Epithelial cell of proximal tubule (primary cell): ENCODE measurements around the gene INSYN2B. TPM values are rescaled to one million over a fixed set of nuclear protein-coding genes. Genes with fewer than 3 reads are reported as not detected.

Experiments
- DNase-seq: peaks from one replicate; pipeline ENCODE4 v3.0.0-alpha.2; 2011; ENCODE audit warnings: low read depth
- H3K4me3 ChIP-seq: 2 replicates; pipeline ENCODE4 v1.5.1; 2011; ENCODE audit warnings: low read depth, mild to moderate bottlenecking, low read length
- total RNA-seq: library from RNA; depleted of rRNA; stranded (reverse); fragments of >200 nt; gene quantifications from 2 replicates; pipeline ENCODE4 v1.2.3, GENCODE V29; 2015
- TF ChIP-seq, protein P1 (sequence below): conservative IDR thresholded peaks from 2 replicates; pipeline ENCODE4 v1.5.1; 2012; ENCODE audit warnings: low read depth, mild to moderate bottlenecking, low read length

The INSYN2B gene
- total RNA-seq, 1 donor from 2014 or later, result 2.0 TPM

GRCh38 chr5:170010595-170010994 lies 30.3 kb upstream of the INSYN2B start:
- H3K4me3 ChIP-seq, result no peak overlapping the region
- DNase-seq, result no peak
- TF ChIP-seq, protein P1, sequence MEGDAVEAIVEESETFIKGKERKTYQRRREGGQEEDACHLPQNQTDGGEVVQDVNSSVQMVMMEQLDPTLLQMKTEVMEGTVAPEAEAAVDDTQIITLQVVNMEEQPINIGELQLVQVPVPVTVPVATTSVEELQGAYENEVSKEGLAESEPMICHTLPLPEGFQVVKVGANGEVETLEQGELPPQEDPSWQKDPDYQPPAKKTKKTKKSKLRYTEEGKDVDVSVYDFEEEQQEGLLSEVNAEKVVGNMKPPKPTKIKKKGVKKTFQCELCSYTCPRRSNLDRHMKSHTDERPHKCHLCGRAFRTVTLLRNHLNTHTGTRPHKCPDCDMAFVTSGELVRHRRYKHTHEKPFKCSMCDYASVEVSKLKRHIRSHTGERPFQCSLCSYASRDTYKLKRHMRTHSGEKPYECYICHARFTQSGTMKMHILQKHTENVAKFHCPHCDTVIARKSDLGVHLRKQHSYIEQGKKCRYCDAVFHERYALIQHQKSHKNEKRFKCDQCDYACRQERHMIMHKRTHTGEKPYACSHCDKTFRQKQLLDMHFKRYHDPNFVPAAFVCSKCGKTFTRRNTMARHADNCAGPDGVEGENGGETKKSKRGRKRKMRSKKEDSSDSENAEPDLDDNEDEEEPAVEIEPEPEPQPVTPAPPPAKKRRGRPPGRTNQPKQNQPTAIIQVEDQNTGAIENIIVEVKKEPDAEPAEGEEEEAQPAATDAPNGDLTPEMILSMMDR, result no peak

- TF ChIP-seq, protein P1, result no peak
- DNase-seq, result no peak
- H3K4me3 ChIP-seq, result no peak overlapping the region
Observed at GRCh38 chr5:170008376-170008775, 28.1 kb upstream of the INSYN2B start.

DNA sequence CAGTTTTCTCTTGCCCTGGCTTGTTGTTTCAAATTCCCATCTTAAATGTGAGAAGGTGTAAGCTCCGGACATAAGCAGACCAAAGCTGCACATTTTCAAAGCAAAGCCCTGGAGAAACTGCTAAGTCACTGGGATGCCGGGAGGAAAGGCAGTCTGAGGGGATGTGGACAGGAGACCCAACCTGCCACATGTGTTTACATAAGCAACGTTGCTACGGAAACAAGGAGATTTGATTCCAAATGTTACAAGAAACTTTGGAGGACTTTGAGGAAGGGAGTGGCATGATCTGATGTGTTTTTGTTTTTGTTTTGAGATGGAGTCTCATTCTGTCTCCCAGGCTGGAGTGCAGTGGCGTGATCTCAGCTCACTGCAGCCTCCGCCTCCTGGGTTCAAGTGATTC lies 25.7 kb upstream of the INSYN2B start:
- no peak overlapping the region for H3K4me3 ChIP-seq
- TF ChIP-seq, protein P1, result no peak
- DNase-seq, result no peak

GRCh38 chr5:170000155-170000554 lies 19.9 kb upstream of the INSYN2B start:
- TF ChIP-seq, protein P1, result no peak
- DNase-seq, result no peak
- H3K4me3 ChIP-seq, result no peak overlapping the region

GRCh38 chr5:169999621-170000020 lies 19.3 kb upstream of the INSYN2B start:
- no peak for DNase-seq
- no peak overlapping the region for H3K4me3 ChIP-seq
- TF ChIP-seq, protein P1, result no peak

DNA sequence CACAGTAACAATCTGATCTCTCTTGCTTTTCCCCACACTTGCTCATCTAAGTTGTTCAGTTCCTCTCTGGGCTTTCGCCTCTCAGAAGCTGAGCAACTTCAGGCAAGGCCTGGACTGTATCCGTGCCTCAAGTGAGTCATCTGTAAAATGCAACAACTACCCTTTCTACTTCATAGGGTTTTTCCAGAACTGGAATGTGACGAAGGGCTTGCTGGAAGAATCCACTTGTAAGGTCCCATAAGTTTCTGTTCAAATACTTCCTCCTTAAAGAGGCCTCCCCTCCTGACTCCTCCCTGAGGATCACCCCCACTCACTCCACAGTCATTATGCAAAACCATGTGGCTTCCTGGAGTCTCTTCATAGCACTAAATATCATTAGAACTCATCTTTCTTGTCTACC lies 17.5 kb upstream of the INSYN2B start:
- TF ChIP-seq, protein P1, result no peak
- no peak for DNase-seq
- no peak overlapping the region for H3K4me3 ChIP-seq

DNA sequence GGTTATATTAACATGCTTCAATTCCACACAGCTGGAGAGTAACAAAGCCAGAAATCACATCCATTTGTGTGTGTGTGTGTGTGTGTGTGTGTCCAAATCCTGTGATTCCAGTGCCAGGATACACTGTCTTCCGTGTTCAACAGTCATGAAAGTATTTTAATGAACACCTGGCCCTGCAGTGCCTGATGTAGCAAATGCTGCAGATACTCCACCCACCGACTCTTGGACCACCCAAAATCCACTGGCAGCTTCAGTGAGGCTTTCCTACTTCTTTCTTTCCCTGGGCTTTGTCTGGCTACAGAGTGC lies 13.1 kb upstream of the INSYN2B start:
- DNase-seq, result no peak
- TF ChIP-seq, protein P1, result no peak
- H3K4me3 ChIP-seq, result no peak overlapping the region
